Mesenchymal stem cell (in vitro differentiated cells and primary cell): ENCODE results near the gene ADAD2.
A peak's percentile ranks its signal among the peaks of the same experiment; 100 is the strongest.

Source experiments
- DNase-seq: peaks from one replicate; pipeline ENCODE4 v3.0.0-alpha.2; 2013
- H2AFZ ChIP-seq: one replicate; pipeline ENCODE4 v1.6.1; 2013; ENCODE audit warnings: low read depth, mild to moderate bottlenecking, control low read depth, inconsistent platforms, low read length, moderate library complexity
- H2AK5ac ChIP-seq: 2 replicates; pipeline ENCODE4 v1.6.1; 2013; ENCODE audit warnings: low read length, moderate library complexity, mild to moderate bottlenecking, inconsistent platforms; ENCODE audit not compliant: severe bottlenecking
- H2BK120ac ChIP-seq: one replicate; pipeline ENCODE4 v1.6.1; 2013; ENCODE audit warnings: low read depth, mild to moderate bottlenecking, inconsistent platforms, low read length, moderate library complexity
- H2BK12ac ChIP-seq, 2 experiments: one replicate each; pipeline ENCODE4 v1.6.1; 2013; ENCODE audit warnings: inconsistent platforms in 2 of 2, low read length in 2 of 2, mild to moderate bottlenecking in 2 of 2, moderate library complexity in 2 of 2, control low read depth in 1 of 2
- H2BK15ac ChIP-seq: one replicate; pipeline ENCODE4 v1.6.1; 2013; ENCODE audit warnings: mild to moderate bottlenecking, low read depth, inconsistent platforms; ENCODE audit not compliant: poor library complexity, severe bottlenecking
- H2BK5ac ChIP-seq: 2 replicates; pipeline ENCODE4 v1.6.1; 2013; ENCODE audit warnings: low read depth, mild to moderate bottlenecking, low read length, control low read depth, inconsistent platforms; ENCODE audit not compliant: poor library complexity, severe bottlenecking
- H3K14ac ChIP-seq, 2 experiments: one replicate each; pipeline ENCODE4 v1.6.1; 2013; ENCODE audit warnings: inconsistent platforms in 2 of 2, low read length in 2 of 2, control low read depth in 1 of 2, mild to moderate bottlenecking in 1 of 2, moderate library complexity in 1 of 2
- H3K18ac ChIP-seq, 2 experiments: one replicate each; pipeline ENCODE4 v1.6.1; 2013; ENCODE audit warnings: inconsistent platforms in 2 of 2, low read length in 2 of 2, control low read depth in 1 of 2, low read depth in 1 of 2, mild to moderate bottlenecking in 1 of 2
- H3K23ac ChIP-seq, 2 experiments: one replicate each; pipeline ENCODE4 v1.6.1; 2013; ENCODE audit warnings: inconsistent platforms in 2 of 2, low read length in 2 of 2, mild to moderate bottlenecking in 2 of 2, moderate library complexity in 2 of 2, control low read depth in 1 of 2
- H3K27ac ChIP-seq: 2 replicates; pipeline ENCODE4 v1.5.1; 2013; ENCODE audit warnings: mild to moderate bottlenecking, moderate library complexity, low read length, control low read depth, inconsistent platforms; ENCODE audit not compliant: poor library complexity, severe bottlenecking
- H3K27me3 ChIP-seq, 2 experiments: 2 replicates each; pipeline versions ENCODE4 v1.6.1 to v1.7.0; 2013; ENCODE audit warnings: low read length in 2 of 2, mild to moderate bottlenecking in 2 of 2, moderate library complexity in 2 of 2, control low read depth in 1 of 2, inconsistent platforms in 1 of 2; ENCODE audit not compliant: control insufficient read depth in 1 of 2, insufficient read depth in 1 of 2
- H3K36me3 ChIP-seq, 2 experiments: 2 replicates each; pipeline versions ENCODE4 v1.6.1 to v1.7.0; 2013; ENCODE audit warnings: low read length in 2 of 2, control low read depth in 1 of 2, inconsistent platforms in 1 of 2, low read depth in 1 of 2, mild to moderate bottlenecking in 1 of 2; ENCODE audit not compliant: insufficient read depth in 2 of 2, control insufficient read depth in 1 of 2
- H3K4ac ChIP-seq, 2 experiments: one replicate each; pipeline ENCODE4 v1.6.1; 2013; ENCODE audit warnings: inconsistent platforms in 2 of 2, low read length in 2 of 2, mild to moderate bottlenecking in 2 of 2, moderate library complexity in 2 of 2, control low read depth in 1 of 2, low read depth in 1 of 2
- H3K4me1 ChIP-seq: 2 replicates; pipeline ENCODE4 v1.6.1; 2013; ENCODE audit warnings: low read depth, low read length, control low read depth; ENCODE audit not compliant: control insufficient read depth, insufficient read depth
- H3K4me2 ChIP-seq: 2 replicates; pipeline ENCODE4 v1.6.1; 2013; ENCODE audit warnings: low read length, mild to moderate bottlenecking, inconsistent platforms; ENCODE audit not compliant: poor library complexity, severe bottlenecking
- H3K4me3 ChIP-seq, 2 experiments: 2 replicates each; pipeline versions ENCODE4 v1.5.1 to v1.7.0; 2013; ENCODE audit warnings: low read length in 2 of 2, mild to moderate bottlenecking in 2 of 2, control low read depth in 1 of 2, low read depth in 1 of 2; ENCODE audit not compliant: insufficient read depth in 1 of 2
- H3K79me1 ChIP-seq: replicated peaks from 2 replicates; pipeline ENCODE4 v1.6.1; 2013; ENCODE audit warnings: mild to moderate bottlenecking, control low read depth, low read length, inconsistent platforms; ENCODE audit not compliant: poor library complexity, severe bottlenecking
- H3K9ac ChIP-seq: 2 replicates; pipeline ENCODE4 v1.7.0; 2013; ENCODE audit warnings: mild to moderate bottlenecking, low read length, moderate library complexity
- H3K9me3 ChIP-seq: 2 replicates; pipeline ENCODE4 v1.7.0; 2013; ENCODE audit warnings: mild to moderate bottlenecking, low read length; ENCODE audit not compliant: control insufficient read depth
- H4K8ac ChIP-seq: one replicate; pipeline ENCODE4 v1.6.1; 2013; ENCODE audit warnings: inconsistent platforms, mild to moderate bottlenecking, low read length, moderate library complexity
- H4K91ac ChIP-seq: one replicate; pipeline ENCODE4 v1.6.1; 2013; ENCODE audit warnings: mild to moderate bottlenecking, low read length, inconsistent platforms
- WGBS: methylation state at CpG from one replicate; pipeline ENCODE4 v1.1.7; 2013; ENCODE audit warnings: mixed read lengths; 5-methylcytosine and 5-hydroxymethylcytosine counted together

Gene ADAD2

GRCh38 chr16:84155771-84156170 lies 35.2 kb upstream of the ADAD2 start:
- Histone ChIP-seq H3K36me3 (no peaks in the 10 kb centered on the region), H4K91ac (no peak overlapping the region), H2BK120ac (no peak overlapping the region), H3K4me1 (peaks cover 5% of the 10 kb centered on the region), H3K9ac (no peak overlapping the region), H3K27me3 (peaks cover 26 to 50% of the 10 kb centered on the region in 2 experiments), H3K18ac (no peak overlapping the region), H3K79me1 (no peaks in the 10 kb centered on the region), H3K4me3 (no peak overlapping the region), H2BK5ac (no peak overlapping the region), H4K8ac (no peak overlapping the region), H3K4ac (no peak overlapping the region), H3K4me2 (no peak overlapping the region), H3K27ac (no peak overlapping the region), H2AFZ (no peak overlapping the region), H3K14ac (no peak overlapping the region), H2AK5ac (no peak overlapping the region), H3K23ac (no peak overlapping the region), H3K9me3 (no peaks in the 10 kb centered on the region), H2BK15ac (no peak overlapping the region), H2BK12ac (no peak overlapping the region)
- DNase-seq, result no peak
- WGBS, result 86% methylated on average over 5 of the region's 6 CpGs

- Histone ChIP-seq H2AK5ac (peak overlapping the region; percentile 9), H3K18ac (no peak overlapping the region), H4K8ac (no peak overlapping the region), H3K36me3 (no peaks in the 10 kb centered on the region), H3K9me3 (no peaks in the 10 kb centered on the region), H3K27me3 (peaks cover 25 to 49% of the 10 kb centered on the region in 2 experiments), H2AFZ (no peak overlapping the region), H4K91ac (no peak overlapping the region), H3K79me1 (no peaks in the 10 kb centered on the region), H3K14ac (no peak overlapping the region), H2BK5ac (no peak overlapping the region), H3K4me2 (peak overlapping the region; percentile 40), H2BK120ac (no peak overlapping the region), H3K9ac (no peak overlapping the region), H3K4me1 (peaks cover 7% of the 10 kb centered on the region), H2BK12ac (no peak overlapping the region), H3K23ac (no peak overlapping the region), H3K4me3 (no peak overlapping the region), H2BK15ac (no peak overlapping the region), H3K27ac (peak overlapping the region; percentile 68), H3K4ac (no peak overlapping the region)
- peak; percentile 21 for DNase-seq
- 86% methylated on average over 5 of the region's 5 CpGs for WGBS
Measured at GRCh38 chr16:84156342-84156784, 34.6 kb upstream of the ADAD2 start.

- no peak overlapping the region for H3K27ac ChIP-seq
- no peak overlapping the region for H2BK12ac ChIP-seq
- no peak overlapping the region for H3K9ac ChIP-seq
- H3K18ac ChIP-seq, result no peak overlapping the region
- no peak overlapping the region for H3K4me3 ChIP-seq
- no peaks in the 10 kb centered on the region for H3K36me3 ChIP-seq
- peaks cover 21 to 61% of the 10 kb centered on the region in 2 experiments for H3K27me3 ChIP-seq
- no peak overlapping the region for H2AK5ac ChIP-seq
- no peak overlapping the region for H3K4ac ChIP-seq
- no peak overlapping the region for H2AFZ ChIP-seq
- H3K14ac ChIP-seq, result no peak overlapping the region
- no peak overlapping the region for H3K23ac ChIP-seq
- no peak overlapping the region for H3K4me2 ChIP-seq
- H2BK15ac ChIP-seq, result no peak overlapping the region
- no peaks in the 10 kb centered on the region for H3K79me1 ChIP-seq
- no peak overlapping the region for H4K91ac ChIP-seq
- WGBS, result 66% methylated on average over 5 of the region's 9 CpGs
- H4K8ac ChIP-seq, result no peak overlapping the region
- H2BK5ac ChIP-seq, result no peak overlapping the region
- H3K9me3 ChIP-seq, result no peaks in the 10 kb centered on the region
- no peak for DNase-seq
- no peak overlapping the region for H2BK120ac ChIP-seq
- H3K4me1 ChIP-seq, result peaks cover 6% of the 10 kb centered on the region
Measured at GRCh38 chr16:84159007-84159406, 31.9 kb upstream of the ADAD2 start.

DNA sequence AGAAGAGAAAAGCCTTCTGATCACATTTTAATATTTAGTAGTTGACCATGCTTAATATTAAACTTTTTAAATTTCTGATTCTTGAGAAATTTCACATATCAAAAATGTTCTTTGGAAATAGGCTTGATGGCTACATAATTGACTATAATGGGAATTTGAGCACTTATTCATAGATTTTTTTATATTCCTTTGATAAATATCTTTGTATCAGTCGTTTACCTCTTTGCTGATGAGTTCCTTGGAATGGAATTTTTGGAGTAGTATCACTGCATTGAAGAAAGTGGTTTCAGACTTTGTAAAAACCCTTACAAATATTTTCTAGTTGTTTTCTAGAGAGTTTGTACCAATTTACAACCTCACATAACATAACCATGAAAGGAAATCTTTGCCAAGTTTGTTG lies 31.2 kb upstream of the ADAD2 start:
- no peak for DNase-seq
- H3K4me1 ChIP-seq, result peaks cover 6% of the 10 kb centered on the region
- H2BK5ac ChIP-seq, result no peak overlapping the region
- no peak overlapping the region for H4K91ac ChIP-seq
- no peak overlapping the region for H3K18ac ChIP-seq
- no peaks in the 10 kb centered on the region for H3K36me3 ChIP-seq
- H2BK15ac ChIP-seq, result no peak overlapping the region
- H3K4ac ChIP-seq, result no peak overlapping the region
- WGBS, result no CpG with 5 or more reads among the region's 1 CpG
- no peak overlapping the region for H3K23ac ChIP-seq
- no peaks in the 10 kb centered on the region for H3K79me1 ChIP-seq
- H3K14ac ChIP-seq, result no peak overlapping the region
- no peak overlapping the region for H3K9ac ChIP-seq
- H4K8ac ChIP-seq, result no peak overlapping the region
- H2BK120ac ChIP-seq, result no peak overlapping the region
- H2BK12ac ChIP-seq, result no peak overlapping the region
- no peak overlapping the region for H2AFZ ChIP-seq
- peaks cover 29 to 69% of the 10 kb centered on the region in 2 experiments for H3K27me3 ChIP-seq
- no peak overlapping the region for H3K27ac ChIP-seq
- H3K4me2 ChIP-seq, result no peak overlapping the region
- no peak overlapping the region for H3K4me3 ChIP-seq
- no peak overlapping the region for H2AK5ac ChIP-seq
- H3K9me3 ChIP-seq, result no peaks in the 10 kb centered on the region
